GM18502 (cell line): ENCODE results near the gene MYH6.

Experiments used
- ATAC-seq: cut with Tn5 transposase; IDR thresholded peaks from one replicate; pipeline ENCODE4 v1.9.1; 2021; ENCODE audit warnings: mild to moderate bottlenecking; ENCODE audit not compliant: unreplicated experiment, poor library complexity

The MYH6 gene

GRCh38 chr14:23380197-23380914 is 27.7 kb downstream of the MYH6 start:
- no peak for ATAC-seq

- no peak for ATAC-seq
These were observed 28.5 kb downstream of the MYH6 start for GRCh38 chr14:23379366-23380196.

GRCh38 chr14:23378612-23379220 is 29.4 kb downstream of the MYH6 start:
- no peak for ATAC-seq

- ATAC-seq, result no peak
These were observed 30.2 kb downstream of the MYH6 start for GRCh38 chr14:23377573-23378563.

GRCh38 chr14:23377198-23377550 is 30.9 kb downstream of the MYH6 start:
- no peak for ATAC-seq

GRCh38 chr14:23376482-23377197 is 31.4 kb downstream of the MYH6 start, which contains the start of gene CMTM5:
Gene CMTM5, plus strand, starts transcription at chr14:23377046. Its CDS starts 206 bp downstream, at chr14:23377252.
- no peak for ATAC-seq

- no peak for ATAC-seq
These were observed 32.4 kb downstream of the MYH6 start for GRCh38 chr14:23375527-23376251.

GRCh38 chr14:23373041-23373440 is 35.0 kb downstream of the MYH6 start:
- no peak for ATAC-seq

GRCh38 chr14:23372509-23372908 is 35.6 kb downstream of the MYH6 start, which contains the start of gene IL25:
Gene IL25, plus strand, starts transcription at chr14:23372809.
- no peak for ATAC-seq

GRCh38 chr14:23371865-23372264 is 36.2 kb downstream of the MYH6 start:
- ATAC-seq, result no peak

- no peak for ATAC-seq
These were observed 37.9 kb downstream of the MYH6 start for GRCh38 chr14:23370221-23370620.

- ATAC-seq, result no peak
These were observed 41.6 kb downstream of the MYH6 start for GRCh38 chr14:23366426-23366921.

- no peak for ATAC-seq
These were observed 42.2 kb downstream of the MYH6 start for GRCh38 chr14:23365732-23366425.

GRCh38 chr14:23365036-23365731 is 42.9 kb downstream of the MYH6 start, which contains the start of gene EFS:
Gene EFS, minus strand, starts transcription at chr14:23365172. Its CDS starts 147 bp downstream, at chr14:23365025.
- ATAC-seq, result no peak

- no peak for ATAC-seq
These were observed 43.7 kb downstream of the MYH6 start for GRCh38 chr14:23364164-23365035.

GRCh38 chr14:23362200-23362599 is 45.9 kb downstream of the MYH6 start:
- no peak for ATAC-seq
